Caco-2 (cell line): ENCODE data around the gene MARS1. TPM values are rescaled to one million over a fixed set of nuclear protein-coding genes. Genes with fewer than 3 reads are reported as not detected.
"Not testable (repeated sequence)": the region's sequence is repeated elsewhere in the genome, so short reads cannot be mapped to it uniquely, and the experiment has no call there.

Experiments
- BruUV-seq: library from RNA; stranded (reverse); fragments of 400-500 nt; replicated peaks from 2 replicates; lab custom pipeline; 2021; lab: Mats Ljungman, UMichigan
- CTCF ChIA-PET: fragments of 300-600 bp; sonication (Branson Sonifier 250); formaldehyde crosslinking; loops from one replicate; lab custom pipeline; 2022; ENCODE audit warnings: antibody characterized with exemption; lab: Charles Lee
- POLR2A ChIA-PET: fragments of 300-600 bp; sonication (Branson Sonifier 250); formaldehyde crosslinking; loops from one replicate; lab custom pipeline; 2022; ENCODE audit warnings: antibody characterized with exemption; lab: Charles Lee
- DNase-seq, 2 experiments: peaks; one replicate each; pipeline versions ENCODE4 v3.0.0 to v3.0.0-alpha.2; 2020 to 2022
- H3K27me3 ChIP-seq: replicated peaks from 2 replicates; pipeline ENCODE4 v1.6.0; 2011; ENCODE audit warnings: low read length; ENCODE audit not compliant: control insufficient read depth, insufficient read depth
- H3K36me3 ChIP-seq: 2 replicates; pipeline ENCODE4 v1.5.1; 2011; ENCODE audit warnings: low read length; ENCODE audit not compliant: control insufficient read depth, insufficient read depth
- H3K4me1 ChIP-seq: fragments of 250-450 bp; sonication (Bioruptor Pico); 2 replicates; pipeline ENCODE4 v1.5.1; 2020; ENCODE audit warnings: mild to moderate bottlenecking
- H3K4me3 ChIP-seq: 2 replicates; pipeline ENCODE4 v1.5.1; 2011; ENCODE audit warnings: low read depth, mild to moderate bottlenecking, control low read depth, low read length
- H3K9me3 ChIP-seq: fragments of 250-450 bp; sonication (Bioruptor Pico); 2 replicates; pipeline ENCODE4 v1.5.1; 2020; ENCODE audit warnings: mild to moderate bottlenecking, moderate library complexity
- H3K27ac Mint-ChIP-seq: one replicate; pipeline ENCODE4 v1.8.0; 2022; ENCODE audit warnings: mixed read lengths; ENCODE audit not compliant: unreplicated experiment
- H3K27me3 Mint-ChIP-seq: one replicate; pipeline ENCODE4 v1.8.0; 2022; ENCODE audit warnings: mixed read lengths; ENCODE audit not compliant: insufficient read depth, unreplicated experiment
- H3K36me3 Mint-ChIP-seq: one replicate; pipeline ENCODE4 v1.8.0; 2022; ENCODE audit warnings: mild to moderate bottlenecking, mixed read lengths; ENCODE audit not compliant: insufficient read depth, unreplicated experiment
- H3K4me1 Mint-ChIP-seq: one replicate; pipeline ENCODE4 v1.8.0; 2022; ENCODE audit warnings: low read depth, mixed read lengths; ENCODE audit not compliant: unreplicated experiment
- H3K4me3 Mint-ChIP-seq: one replicate; pipeline ENCODE4 v1.8.0; 2022; ENCODE audit warnings: mild to moderate bottlenecking, moderate library complexity, mixed read lengths; ENCODE audit not compliant: unreplicated experiment
- H3K9me3 Mint-ChIP-seq: one replicate; pipeline ENCODE4 v1.8.0; 2022; ENCODE audit warnings: mixed read lengths; ENCODE audit not compliant: unreplicated experiment
- CTCF ChIP-seq, 2 experiments: fragments of 200-600 bp in 1 of 2; IDR thresholded peaks; 1 replicate in 1 of 2; 2 replicates in 1 of 2; pipeline versions ENCODE4 v1.5.1 to v1.8.0; 2011 to 2022; ENCODE audit warnings: antibody characterized with exemption in 1 of 2, control low read depth in 1 of 2, inconsistent platforms in 1 of 2, low read depth in 1 of 2, low read length in 1 of 2, mild to moderate bottlenecking in 1 of 2, moderate library complexity in 1 of 2; ENCODE audit not compliant: insufficient read depth in 1 of 2, severe bottlenecking in 1 of 2, unreplicated experiment in 1 of 2
- intact Hi-C: fragments of 100-400 bp; cut with micrococcal nuclease; formaldehyde crosslinking; loops from one replicate; pipeline ENCODE4 v1.10.0; 2022; ENCODE audit not compliant: unreplicated experiment
- total RNA-seq: library from RNA; stranded (reverse); gene quantifications from 2 replicates; pipeline ENCODE4 v1.2.3, GENCODE V29; 2022

Gene MARS1
- total RNA-seq, 1 experiment from 2014 or later = 583 TPM

- Mint-ChIP-seq H3K36me3 (peaks cover 93% of the 10 kb centered on the region), H3K27ac (peak overlapping the region; percentile 39), H3K4me3 (no peak overlapping the region), H3K27me3 (no peaks in the 10 kb centered on the region), H3K4me1 (peaks cover 10% of the 10 kb centered on the region), H3K9me3 (peaks cover 6% of the 10 kb centered on the region)
- ChIA-PET CTCF (interaction anchor here (0.5 kb wide), 1 partner anchor 285 kb away, joined by 4 read pairs; no protein-coding TSS in a partner anchor), POLR2A (interaction anchor here (0.7 kb wide), 1 partner anchor 38 kb away, joined by 5 read pairs; no protein-coding TSS in a partner anchor)
- no TSS peak for BruUV-seq
- Histone ChIP-seq H3K36me3 (peaks cover 4% of the 10 kb centered on the region; the same call in 1 of the 2 replicates), H3K4me3 (no peak overlapping the region), H3K4me1 (no peaks in the 10 kb centered on the region), H3K27me3 (no peaks in the 10 kb centered on the region), H3K9me3 (no peaks in the 10 kb centered on the region)
- intact Hi-C loops = no loop called here
- no peak for DNase-seq
- TF ChIP-seq CTCF (IDR thresholded peaks at IDR 0.05; ENCODE audit: insufficient read depth in 1 of 2, low read depth in 1 of 2, low read length in 1 of 2, severe bottlenecking in 1 of 2, unreplicated experiment in 1 of 2) = no peak
Observed at GRCh38 chr12:57498571-57498970, 10.7 kb downstream of the MARS1 start.

GRCh38 chr12:57500213-57500612 is 12.3 kb downstream of the MARS1 start:
- Histone ChIP-seq H3K27me3 (no peaks in the 10 kb centered on the region), H3K36me3 (peaks cover 4% of the 10 kb centered on the region; the same call in 1 of the 2 replicates), H3K4me3 (no peak overlapping the region), H3K4me1 (no peaks in the 10 kb centered on the region), H3K9me3 (no peaks in the 10 kb centered on the region)
- ChIA-PET CTCF (no interaction called here), POLR2A (interaction anchor here (0.5 kb wide), 1 partner anchor 14 kb away, joined by 3 read pairs; no protein-coding TSS in a partner anchor)
- TF ChIP-seq CTCF (IDR thresholded peaks at IDR 0.05; ENCODE audit: insufficient read depth in 1 of 2, low read depth in 1 of 2, low read length in 1 of 2, severe bottlenecking in 1 of 2, unreplicated experiment in 1 of 2) = no peak
- peaks cover 100% of the 10 kb centered on the region for H3K36me3 Mint-ChIP-seq
- no peak overlapping the region for H3K27ac Mint-ChIP-seq
- H3K9me3 Mint-ChIP-seq = peaks cover 6% of the 10 kb centered on the region
- H3K27me3 Mint-ChIP-seq = no peaks in the 10 kb centered on the region
- intact Hi-C loops = no loop called here
- no TSS peak for BruUV-seq
- DNase-seq = no peak
- H3K4me3 Mint-ChIP-seq = no peak overlapping the region
- H3K4me1 Mint-ChIP-seq = peaks cover 15% of the 10 kb centered on the region

GRCh38 chr12:57502311-57502969 is 14.6 kb downstream of the MARS1 start:
- H3K9me3 Mint-ChIP-seq, H3K27me3 ChIP-seq, H3K4me1 Mint-ChIP-seq, H3K9me3 ChIP-seq, intact Hi-C loops, H3K27ac Mint-ChIP-seq, H3K4me1 ChIP-seq, POLR2A ChIA-PET, CTCF ChIA-PET, H3K4me3 ChIP-seq, H3K36me3 ChIP-seq, H3K4me3 Mint-ChIP-seq, DNase-seq, H3K27me3 Mint-ChIP-seq, BruUV-seq: not testable (repeated sequence)
- peaks cover 93% of the 10 kb centered on the region for H3K36me3 Mint-ChIP-seq

GRCh38 chr12:57506541-57506940 is 18.7 kb downstream of the MARS1 start:
- H3K4me3 ChIP-seq, H3K36me3 ChIP-seq, intact Hi-C loops, POLR2A ChIA-PET, H3K9me3 Mint-ChIP-seq, BruUV-seq, H3K4me1 Mint-ChIP-seq, CTCF ChIA-PET, DNase-seq, H3K27me3 ChIP-seq, H3K27me3 Mint-ChIP-seq, H3K4me3 Mint-ChIP-seq, H3K4me1 ChIP-seq, H3K9me3 ChIP-seq, H3K27ac Mint-ChIP-seq: not testable (repeated sequence)
- H3K36me3 Mint-ChIP-seq = peaks cover 91% of the 10 kb centered on the region

GRCh38 chr12:57507796-57508195 is 19.9 kb downstream of the MARS1 start:
- DNase-seq, H3K27me3 Mint-ChIP-seq, CTCF ChIA-PET, H3K4me1 Mint-ChIP-seq, H3K4me3 Mint-ChIP-seq, H3K9me3 ChIP-seq, BruUV-seq, H3K4me1 ChIP-seq, H3K27ac Mint-ChIP-seq, H3K27me3 ChIP-seq, POLR2A ChIA-PET, H3K4me3 ChIP-seq, H3K9me3 Mint-ChIP-seq, H3K36me3 ChIP-seq, intact Hi-C loops: not testable (repeated sequence)
- H3K36me3 Mint-ChIP-seq = peaks cover 91% of the 10 kb centered on the region
